GM12892 (cell line): ENCODE measurements around the gene GDF15.

ENCODE experiments used
- POLR2A ChIP-seq: IDR thresholded peaks from 2 replicates; pipeline ENCODE4 v1.6.1; 2011; ENCODE audit warnings: low read depth, low read length, control low read depth
- POLR2AphosphoS5 ChIP-seq: IDR thresholded peaks from 2 replicates; pipeline ENCODE4 v1.6.1; 2011; ENCODE audit warnings: low read depth, low read length, control low read depth

GRCh38 chr19:18342090-18342632 is 43.8 kb upstream of the GDF15 start:
- TF ChIP-seq POLR2A (no peak), POLR2AphosphoS5 (no peak)
